ENCODE measurements around the gene CHIT1.

Gene CHIT1

DNA sequence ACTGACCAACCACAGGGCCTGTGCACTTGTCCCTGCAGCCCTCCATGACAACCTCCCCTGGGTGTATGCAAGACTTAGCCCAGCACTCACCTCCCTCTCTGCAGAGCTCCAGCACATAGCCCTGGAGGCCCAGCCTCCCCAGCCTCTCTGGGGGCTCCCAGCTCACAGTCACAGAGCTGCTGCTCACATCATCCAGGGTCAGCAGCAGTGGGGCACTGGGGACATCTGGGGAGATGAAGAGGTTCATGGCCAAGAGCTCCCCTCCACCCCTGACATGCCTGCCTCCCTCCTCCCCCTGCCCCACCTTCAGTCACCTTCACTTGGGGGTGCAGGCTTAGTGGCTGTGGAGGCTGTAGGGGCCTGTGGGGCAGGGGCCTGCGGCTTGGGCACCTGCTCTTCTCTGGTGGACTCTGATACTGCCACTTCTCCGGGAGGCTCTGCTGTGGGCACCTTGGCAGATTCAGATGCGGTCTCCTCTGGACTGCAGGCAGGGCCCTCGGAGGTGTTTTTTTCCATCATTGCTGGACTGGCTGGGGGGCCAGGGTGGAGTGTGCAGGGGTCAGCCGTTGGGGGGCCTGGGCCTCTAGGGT, 54.1 kb downstream of the CHIT1 start, which contains the start of gene MYBPH:
TSS of gene MYBPH (minus strand) at position 590 of the 590 bp plus-strand sequence. CDS start at position 519, 71 bp downstream.
- no peak for DNase-seq (ENCODE audit: low read depth)

DNA sequence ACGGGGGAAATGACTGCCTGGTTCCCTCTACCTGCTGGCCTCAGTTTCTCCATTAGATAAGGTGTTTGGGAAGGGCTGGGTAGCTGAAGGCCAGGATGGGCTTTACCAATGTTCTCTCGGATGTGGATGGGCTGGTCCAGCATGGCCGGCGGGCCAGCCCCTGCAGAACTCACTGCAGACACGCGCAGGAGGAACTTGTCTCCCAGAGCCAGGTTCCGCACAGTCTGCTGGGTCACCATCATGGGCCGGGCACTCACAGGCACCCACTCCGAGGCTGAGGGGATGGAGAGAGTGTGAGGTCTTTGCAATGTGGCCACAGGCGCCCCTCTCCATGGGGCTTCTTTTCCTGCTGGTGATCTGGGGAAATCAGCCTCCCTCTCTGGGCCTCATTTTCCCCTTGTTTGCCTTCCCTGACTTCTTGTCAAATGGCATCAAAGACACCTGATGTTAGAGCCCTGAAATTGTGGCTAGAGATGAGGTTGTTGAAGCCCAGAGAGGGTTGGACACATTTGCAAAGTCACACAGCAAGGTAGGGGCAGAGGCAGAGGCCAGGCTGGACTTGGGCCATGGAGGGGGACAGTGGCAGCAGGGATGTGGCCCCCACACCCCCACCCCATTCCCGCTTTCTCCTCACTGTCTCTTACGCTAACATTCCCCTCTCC, 55.0 kb downstream of the CHIT1 start:
- no peak for DNase-seq (ENCODE audit: low read depth)

DNA sequence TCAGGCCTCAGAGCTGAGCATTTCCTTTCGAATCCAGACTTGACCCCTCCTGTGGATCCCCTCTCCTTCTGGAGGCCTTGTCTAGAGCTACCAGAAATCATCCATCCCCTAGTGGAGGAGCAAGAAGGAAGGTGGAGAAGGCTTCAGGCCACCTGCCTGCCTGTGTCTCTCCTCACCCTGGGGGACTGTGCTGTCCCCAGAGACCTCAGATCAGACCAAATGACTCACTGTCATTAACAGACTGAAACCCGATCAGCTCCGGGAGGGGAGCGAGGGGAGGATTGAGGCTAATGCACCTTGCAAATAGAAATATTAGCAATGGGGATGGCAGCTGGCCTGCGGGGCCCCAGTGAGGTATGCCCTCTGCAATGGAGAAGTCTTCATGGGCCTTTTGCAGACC, 55.9 kb downstream of the CHIT1 start:
- no peak for DNase-seq (ENCODE audit: low read depth)

DNA sequence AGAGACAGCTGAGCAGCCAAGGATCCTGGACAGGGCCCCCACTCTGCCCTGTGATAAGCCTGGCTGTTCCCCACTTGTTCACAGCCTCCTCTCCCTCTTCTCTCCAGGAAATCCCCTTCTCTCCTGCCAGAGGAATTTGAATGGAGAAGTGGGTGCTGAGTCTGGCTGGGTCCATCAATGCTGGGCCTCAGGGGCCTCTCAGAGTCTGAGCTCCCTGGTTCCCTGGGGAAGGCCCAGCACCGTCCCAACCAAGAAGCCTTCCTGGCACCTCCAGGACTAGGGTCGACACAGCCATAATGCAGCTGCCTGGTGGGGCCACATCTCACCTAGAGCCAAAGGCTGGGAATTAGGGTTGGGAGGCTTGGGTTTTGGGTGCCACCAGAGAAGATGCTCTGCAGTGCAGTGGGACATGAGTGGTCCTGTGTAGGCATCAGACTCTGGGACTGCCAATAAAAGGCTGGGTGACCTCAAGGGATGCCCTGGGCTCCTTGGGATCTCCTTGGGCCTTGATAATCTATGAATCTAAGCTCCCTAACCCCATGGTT, 56.4 kb downstream of the CHIT1 start:
- DNase-seq (ENCODE audit: low read depth) = no peak

DNA sequence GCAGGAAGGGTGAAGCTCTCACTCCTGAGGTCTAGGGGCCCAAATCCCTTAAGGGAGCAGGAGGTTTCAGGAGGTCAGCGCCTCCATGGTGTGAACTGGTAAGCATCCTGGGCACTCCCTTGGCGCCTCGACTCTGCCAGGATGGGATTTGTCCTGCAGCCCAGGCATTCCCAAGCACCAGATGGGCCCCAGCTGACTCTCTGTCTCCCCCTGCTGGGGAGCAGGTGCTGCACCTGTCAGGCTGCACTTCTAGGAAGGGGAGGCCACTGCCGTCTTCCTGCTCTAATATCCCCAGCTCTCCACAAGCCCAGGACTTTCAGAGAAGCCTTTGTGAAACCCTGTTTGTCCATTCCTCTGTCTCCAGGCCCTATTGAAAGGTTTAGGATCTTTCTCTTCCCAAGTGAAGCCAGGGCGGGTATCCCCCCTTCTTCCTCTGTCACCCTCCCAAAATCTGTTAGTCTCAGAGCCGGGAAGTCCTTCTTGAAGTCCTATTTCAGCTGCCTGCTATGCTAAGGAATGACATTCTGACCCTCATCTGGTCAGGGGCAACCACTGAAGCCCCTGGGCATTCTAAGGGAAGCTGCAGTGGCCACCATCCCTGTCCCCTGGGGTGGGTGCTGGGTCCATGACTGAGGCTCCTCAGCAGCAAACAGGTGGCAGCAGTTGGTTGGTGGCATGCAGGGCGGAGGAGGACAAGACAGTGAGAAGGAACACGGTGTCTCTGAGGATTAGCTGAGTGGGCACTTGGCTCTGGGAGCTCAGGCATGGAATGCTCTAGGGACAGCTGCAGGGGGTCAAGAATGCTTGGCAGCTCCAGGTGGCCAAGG, 57.1 kb downstream of the CHIT1 start:
- DNase-seq (ENCODE audit: low read depth) = no peak

DNA sequence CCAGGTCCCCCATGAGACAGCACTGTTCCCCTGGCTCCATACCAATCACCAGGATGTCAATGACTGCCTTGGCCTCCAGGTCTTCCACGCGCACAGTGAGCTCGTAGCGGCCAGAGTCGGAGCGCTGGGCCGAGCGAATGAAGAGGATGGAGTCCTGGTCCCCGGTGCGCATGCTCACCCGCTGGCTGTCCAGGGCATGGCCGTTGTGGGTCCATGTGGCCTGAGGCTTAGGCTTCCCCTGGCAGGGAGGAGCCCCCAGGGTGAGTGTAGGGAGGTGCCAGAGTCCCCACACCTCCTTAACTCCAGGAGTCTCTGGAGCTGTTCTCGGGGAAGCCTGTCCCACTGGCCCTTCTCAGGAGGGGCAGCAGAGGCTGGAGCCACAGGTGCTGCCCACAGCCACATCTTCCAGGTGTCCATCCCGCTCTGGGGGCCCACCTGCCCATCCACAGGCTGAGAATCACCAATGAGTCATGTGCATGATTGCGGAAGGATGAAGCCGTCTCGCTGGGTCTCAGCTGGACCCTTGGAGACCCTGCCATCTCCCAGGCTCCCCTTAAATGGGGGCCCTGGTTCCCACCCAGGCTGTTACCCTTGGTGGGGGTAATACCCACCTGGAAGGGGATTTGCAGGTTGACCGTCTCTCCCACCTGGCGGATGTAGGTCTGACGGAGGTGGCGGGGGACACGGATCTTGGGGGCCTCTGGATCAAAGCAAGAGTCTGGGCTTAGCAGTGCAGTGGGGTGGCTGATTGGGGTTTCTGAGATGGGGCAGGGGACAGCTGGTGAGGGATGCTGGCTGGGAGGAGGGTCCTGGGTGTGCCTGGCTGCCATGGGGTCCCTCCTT, 57.9 kb downstream of the CHIT1 start:
- no peak for DNase-seq (ENCODE audit: low read depth)

DNA sequence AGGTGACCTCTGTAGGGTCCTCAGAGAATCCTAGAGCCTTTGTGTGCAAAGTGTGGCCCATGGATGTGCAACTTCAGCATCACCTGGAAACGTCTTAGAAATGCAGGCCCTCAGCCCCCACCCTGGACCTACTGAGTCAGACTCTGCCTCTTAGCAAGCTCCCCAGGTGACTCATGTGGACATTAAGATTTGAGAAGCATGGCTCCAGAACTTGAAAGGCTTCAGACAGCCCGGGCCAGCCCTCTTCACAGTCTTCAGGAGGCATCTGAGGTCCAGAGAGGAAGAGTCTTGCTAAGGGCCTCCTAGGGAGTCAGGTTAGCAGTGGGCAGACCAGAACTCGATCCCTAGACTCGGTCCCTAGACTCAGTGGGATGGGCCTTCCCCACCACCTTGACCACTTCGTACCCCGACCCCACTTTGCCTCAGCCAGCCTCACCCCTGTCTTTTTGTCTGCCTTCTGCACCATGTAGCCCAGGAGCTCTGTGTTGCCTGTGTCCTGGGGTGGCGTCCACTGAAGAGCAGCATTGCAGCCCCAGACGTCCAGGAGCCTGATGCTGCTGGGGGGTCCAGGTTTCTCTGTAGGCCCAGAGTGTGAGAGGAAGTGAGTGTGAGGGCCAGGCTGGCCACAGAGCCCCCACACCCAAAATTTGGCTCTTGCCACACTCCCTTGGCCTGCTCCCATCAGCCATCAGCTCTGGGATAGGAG, 58.7 kb downstream of the CHIT1 start:
- DNase-seq (ENCODE audit: low read depth) = no peak

DNA sequence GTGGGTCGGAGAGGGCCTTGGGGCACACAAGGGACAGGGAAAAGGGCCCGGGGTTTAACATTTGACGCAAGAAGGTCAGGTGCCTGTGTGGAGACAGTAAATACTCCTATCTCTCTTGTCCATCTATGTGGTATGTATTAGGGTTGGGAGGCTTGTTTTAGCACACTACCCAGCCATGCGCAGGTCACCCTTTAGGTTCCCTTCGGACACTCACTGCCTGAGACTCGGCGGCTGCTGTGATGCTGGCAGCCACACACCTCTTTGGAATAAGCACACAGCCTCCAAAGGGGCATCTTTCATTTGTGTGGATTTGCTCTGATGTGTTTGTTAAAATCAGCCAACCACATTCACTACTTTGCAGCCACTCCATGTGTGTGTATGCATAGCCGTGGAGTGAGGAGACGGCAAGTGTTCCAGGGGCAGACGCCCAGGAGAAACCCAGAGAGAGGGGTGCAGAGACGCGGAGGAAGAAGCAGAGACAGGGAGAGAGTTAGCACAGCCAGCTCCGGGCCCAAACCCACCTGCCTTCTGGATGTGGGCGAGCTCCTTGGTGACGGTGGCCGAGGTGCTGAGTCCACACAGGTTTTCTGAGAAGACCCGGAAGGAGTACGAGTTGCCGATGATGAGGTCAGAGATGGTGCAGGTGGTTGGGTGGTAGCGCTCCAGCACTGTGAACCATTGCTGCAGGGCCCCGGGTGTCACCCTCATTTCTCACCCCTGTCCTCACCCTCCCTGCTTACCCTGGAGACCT, 59.5 kb downstream of the CHIT1 start:
- no peak for DNase-seq (ENCODE audit: low read depth)

DNA sequence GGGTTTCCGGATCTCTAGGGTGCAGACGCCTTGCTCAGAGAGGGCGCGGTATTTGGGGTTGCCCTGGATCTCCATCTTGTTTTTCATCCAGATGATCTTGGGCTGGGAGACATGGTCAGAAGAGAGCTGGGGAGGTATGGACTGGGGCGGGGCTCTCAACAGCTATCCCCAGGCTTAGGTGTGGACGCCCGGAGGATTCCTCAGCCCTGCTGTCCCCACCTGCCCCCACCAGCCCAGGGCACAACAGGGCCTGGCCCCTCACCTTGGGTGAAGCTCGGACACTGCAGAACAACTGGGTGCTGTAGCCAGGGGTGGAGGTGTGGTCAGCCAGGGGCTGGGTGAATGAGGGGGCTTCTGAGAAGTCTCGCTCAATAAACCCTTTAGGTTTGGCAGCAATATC, 60.5 kb downstream of the CHIT1 start:
- no peak for DNase-seq (ENCODE audit: low read depth)

DNA sequence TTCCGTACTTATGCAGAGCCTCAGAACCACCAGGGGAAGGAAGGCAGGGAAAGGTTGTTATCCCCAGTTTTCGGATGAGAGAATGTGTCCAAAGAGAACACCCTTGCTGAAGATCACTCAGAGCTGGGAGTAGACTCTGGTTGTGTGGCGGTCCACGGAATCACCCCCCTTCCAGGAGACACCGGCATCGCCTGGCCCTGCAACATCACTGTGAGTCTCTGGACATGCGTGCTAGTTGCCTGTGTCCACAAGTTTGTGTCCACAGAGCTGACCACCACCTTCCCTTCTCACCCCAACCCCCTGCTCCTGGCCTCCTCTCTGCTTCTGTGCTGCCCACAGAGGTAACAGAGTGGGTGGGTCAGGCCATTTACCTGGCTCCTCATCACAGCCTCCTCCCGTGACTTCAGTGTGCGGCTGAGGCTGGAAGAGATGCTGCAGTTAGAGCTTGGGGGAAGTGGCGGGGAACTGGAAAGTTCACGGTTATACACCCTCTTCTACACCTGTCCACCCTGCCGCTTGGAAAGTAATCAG, 61.2 kb downstream of the CHIT1 start:
- DNase-seq (ENCODE audit: low read depth) = no peak

DNA sequence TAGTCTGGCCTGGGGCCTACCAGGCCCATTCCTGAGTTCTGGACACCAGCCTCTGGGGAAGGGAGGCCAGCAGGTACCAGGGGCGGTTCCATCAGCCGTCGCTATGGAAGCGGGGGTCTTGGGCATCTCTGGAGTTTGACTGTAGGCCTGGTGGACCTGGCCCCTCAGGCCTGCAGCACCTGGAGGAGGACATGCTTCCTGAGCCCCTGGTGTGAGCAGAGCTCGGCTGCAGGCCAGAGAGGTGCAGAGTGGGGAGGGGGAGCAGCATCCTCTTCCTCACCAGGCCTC, 61.6 kb downstream of the CHIT1 start:
- DNase-seq (ENCODE audit: low read depth) = no peak

DNA sequence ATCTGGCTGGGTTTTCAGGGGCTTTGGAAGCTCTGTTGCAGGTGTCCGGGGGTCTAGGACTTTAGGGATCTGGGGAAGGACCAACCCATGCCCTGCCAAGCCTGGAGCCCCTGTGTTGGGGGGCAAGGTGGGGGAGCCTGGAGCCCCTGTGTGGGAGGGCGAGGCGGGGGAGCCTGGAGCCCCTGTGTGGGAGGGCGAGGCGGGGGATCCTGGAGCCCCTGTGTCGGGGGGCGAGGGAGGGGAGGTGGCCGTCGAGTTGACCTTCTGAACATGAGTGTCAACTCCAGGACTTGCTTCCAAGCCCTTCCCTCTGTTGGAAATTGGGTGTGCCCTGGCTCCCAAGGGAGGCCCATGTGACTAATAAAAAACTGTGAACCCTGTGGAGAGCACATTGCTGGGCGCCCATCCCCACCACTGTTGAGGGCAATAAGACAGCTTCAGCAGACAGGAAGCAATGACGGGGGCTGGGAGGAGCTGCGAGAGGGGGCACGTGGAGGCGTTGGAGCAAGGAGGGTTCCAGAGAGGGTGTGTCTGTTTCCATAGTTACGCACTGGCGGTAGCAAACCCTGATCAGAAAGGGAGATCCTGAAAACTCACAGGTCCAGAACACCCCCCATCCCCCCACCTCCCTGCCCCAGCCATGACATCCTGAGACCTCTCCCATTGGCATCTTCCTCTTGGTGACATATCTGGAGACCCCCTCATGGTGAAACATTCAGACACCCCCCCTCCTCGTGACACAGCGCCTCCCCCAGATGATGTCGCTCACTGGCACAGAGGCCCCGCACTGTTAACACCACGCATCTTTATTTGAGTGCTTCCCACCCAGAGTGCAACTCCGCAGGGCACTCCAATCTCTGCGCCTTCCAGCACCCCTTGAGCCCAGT, 62.2 kb downstream of the CHIT1 start:
- no peak for DNase-seq (ENCODE audit: low read depth)

DNA sequence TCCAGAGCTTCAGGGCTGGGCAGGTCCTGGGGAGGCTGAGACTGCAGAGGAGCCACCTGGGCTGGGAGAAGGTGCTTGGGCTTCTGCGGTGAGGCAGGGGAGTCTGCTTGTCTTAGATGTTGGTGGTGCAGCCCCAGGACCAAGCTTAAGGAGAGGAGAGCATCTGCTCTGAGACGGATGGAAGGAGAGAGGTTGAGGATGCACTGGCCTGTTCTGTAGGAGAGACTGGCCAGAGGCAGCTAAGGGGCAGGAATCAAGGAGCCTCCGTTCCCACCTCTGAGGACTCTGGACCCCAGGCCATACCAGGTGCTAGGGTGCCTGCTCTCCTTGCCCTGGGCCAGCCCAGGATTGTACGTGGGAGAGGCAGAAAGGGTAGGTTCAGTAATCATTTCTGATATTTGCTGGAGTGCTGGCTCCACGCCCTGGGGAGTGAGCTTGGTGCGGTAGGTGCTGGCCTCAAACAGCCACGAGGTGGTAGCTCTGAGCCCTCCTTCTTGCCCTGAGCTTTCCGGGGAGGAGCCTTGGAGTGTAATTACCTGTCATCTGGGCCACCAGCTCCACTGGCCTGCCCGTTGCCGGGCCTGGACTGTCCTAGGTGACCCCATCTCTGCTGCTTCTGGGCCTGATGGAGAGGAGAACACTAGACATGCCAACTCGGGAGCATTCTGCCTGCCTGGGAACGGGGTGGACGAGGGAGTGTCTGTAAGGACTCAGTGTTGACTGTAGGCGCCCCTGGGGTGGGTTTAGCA, 63.1 kb downstream of the CHIT1 start:
- DNase-seq (ENCODE audit: low read depth) = no peak

All from stimulated activated CD8-positive, alpha-beta memory T cell treated with anti-CD3 and anti-CD28 coated beads, Interleukin-12 subunit alpha, Interleukin-12 subunit beta, amount 100 ng/mL, for 4 hours (primary cell).